NCI-H446 (cell line): ENCODE measurements around the gene C3orf49.

ENCODE experiments used
- DNase-seq, 2 experiments: peaks; one replicate each; lab custom pipeline; 2025; lab: John Stamatoyannopoulos, UW

C3orf49 gene

GRCh38 chr3:63851287-63851686 is 32.2 kb downstream of the C3orf49 start:
- no peak for DNase-seq

- DNase-seq: no peak
These were observed 34.0 kb downstream of the C3orf49 start for GRCh38 chr3:63853106-63853505.

DNA sequence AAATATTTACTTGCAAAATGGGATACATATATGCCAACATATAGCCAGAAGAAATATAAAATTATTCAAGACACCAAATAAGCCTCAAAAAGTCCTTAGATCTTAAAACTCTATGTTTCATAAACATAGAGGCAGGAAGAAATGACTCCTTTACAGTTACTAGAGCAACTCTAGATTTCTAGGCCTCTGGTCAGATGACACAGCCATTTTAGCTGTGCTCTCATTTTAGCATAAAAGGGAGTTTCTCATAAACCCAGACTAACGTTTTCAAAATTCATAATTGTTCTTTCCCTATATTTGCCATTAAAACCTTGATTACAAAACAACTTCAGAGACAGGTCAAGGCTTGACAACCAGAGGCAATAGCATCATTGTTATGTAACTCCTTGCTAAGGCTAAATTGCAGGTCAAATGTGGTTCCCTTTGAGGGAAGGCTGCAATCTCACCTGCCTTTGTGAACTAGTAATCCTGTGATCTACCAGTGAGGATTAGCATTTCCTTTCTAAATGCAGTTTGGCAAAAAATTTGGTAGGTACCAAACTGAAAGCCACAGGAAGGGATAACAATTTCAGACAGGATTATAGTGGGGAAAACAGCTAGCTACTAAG is 36.3 kb downstream of the C3orf49 start:
- no peak for DNase-seq

GRCh38 chr3:63857311-63857710 is 38.2 kb downstream of the C3orf49 start:
- no peak for DNase-seq

DNA sequence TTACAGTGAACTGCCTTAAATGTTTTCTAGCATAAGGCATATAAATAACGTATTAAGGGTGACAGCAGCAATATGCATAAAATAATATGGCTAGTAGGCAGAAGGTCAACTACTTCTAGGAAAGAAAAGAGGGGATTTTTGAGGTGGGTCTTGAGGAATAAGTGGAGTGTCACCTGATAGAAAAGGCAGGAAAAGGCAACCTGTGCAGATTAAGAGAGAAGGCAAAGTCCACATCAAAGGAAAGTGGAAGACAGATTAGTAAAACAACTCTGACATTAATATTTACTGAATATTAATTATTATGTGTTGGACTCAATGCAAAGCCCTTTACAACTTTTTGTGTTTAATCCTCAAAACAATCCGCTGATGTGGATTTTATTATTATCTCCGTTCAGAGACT is 41.7 kb downstream of the C3orf49 start:
- DNase-seq: no peak

- no peak for DNase-seq
These were observed 42.2 kb downstream of the C3orf49 start for GRCh38 chr3:63861306-63861705.

- DNase-seq: no peak
These were observed 43.7 kb downstream of the C3orf49 start for GRCh38 chr3:63862804-63863149.

DNA sequence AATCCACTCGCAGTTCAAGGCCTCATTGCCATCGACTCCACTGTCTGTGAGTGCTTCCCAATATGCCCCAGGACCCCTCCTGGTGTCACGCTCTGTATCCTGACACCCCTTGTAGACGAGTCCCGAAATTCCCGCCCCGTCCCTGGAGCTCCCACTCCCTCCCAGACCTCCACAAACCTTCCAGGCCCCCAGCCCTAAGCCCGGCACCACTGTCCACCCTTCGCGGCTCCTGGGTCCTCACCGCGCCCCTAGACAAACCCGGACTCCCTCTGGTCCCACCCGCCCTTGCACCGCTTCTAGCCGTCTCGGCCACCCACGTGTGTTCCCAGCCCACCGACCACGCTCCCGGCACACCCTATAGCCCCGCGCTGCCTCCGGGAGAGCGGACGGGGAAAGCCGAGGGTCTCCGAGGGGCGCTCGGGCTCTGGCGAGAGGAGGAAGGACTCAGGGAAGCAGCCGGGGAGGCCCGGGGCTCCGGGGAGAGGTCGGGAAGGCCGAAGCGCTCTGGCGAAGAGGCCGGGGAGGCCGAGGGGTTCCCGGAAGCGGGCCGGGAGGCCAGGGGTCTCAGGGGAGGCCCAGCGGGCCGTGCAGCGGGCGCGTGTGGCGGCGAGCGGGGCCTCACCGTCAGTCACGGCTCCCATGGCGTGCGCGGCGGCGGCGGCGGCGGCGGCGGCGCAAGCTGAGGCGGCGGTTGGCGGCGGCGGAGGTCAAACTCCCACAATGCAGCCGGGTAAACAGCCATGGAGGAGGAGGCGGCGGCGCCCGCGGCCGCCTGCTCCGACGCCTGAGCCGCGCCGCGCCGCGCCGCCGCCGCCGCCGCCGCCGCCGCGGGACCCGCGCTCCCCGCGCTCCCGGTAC is 44.3 kb downstream of the C3orf49 start, which contains the start of the genes ATXN7 and THOC7:
Gene ATXN7, plus strand, starts transcription at position 718 of the 858 bp plus-strand sequence. CDS start 48,732 bp downstream, outside the sequence.
Gene THOC7, minus strand, starts transcription at position 656 of the 858 bp plus-strand sequence. Its CDS starts 15 bp downstream, at position 641.
- peak in 1 of 2 experiments; percentile 36 for DNase-seq

DNA sequence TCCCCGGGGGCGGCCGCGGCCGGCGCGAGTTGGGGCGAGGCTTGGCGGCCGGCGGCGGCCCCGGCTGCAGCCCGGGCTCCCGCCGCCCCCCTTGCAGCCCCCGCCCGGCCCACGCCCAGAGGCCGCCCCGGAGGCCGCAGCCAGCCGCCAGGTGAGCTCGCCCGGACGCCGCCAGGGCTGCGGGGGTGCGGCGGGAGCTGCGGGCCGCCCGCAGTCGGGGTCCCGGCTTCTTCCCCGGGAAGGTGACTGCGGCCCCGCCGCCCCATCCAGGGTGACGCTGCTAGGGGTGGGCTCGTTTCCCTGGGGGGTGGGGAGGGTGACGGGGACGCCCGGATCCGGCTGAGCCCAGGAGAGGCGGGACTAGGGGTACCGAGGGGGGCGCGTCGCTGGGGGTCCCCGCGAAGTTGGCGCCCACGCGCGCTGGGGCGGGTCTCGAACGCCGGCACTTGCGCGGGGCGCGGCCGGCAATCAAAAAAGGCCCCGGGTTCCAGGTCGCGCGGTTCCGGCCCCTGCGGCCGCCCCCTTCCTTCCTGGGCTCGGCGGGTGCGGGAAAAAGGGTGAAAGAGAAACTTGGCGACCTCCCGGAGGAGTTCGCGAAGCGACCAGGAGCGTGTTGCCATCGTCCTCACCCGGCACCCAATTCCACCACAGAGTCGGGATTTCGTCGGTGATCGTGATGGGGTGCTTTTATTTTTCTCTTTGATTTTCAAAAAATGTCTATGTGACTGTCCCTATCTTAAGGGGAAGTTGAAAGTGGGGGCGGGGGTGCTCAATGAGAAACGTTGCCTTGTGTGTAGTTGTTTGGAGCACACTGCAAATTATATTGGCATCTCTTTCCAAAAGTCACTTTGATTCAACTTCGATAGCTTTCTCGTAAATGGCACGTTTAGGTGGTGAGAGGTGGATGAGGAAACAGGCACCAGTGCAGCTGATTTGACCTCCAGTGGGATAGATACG is 45.2 kb downstream of the C3orf49 start:
- DNase-seq: no peak

GRCh38 chr3:63864965-63865327 is 45.8 kb downstream of the C3orf49 start:
- DNase-seq: no peak

DNA sequence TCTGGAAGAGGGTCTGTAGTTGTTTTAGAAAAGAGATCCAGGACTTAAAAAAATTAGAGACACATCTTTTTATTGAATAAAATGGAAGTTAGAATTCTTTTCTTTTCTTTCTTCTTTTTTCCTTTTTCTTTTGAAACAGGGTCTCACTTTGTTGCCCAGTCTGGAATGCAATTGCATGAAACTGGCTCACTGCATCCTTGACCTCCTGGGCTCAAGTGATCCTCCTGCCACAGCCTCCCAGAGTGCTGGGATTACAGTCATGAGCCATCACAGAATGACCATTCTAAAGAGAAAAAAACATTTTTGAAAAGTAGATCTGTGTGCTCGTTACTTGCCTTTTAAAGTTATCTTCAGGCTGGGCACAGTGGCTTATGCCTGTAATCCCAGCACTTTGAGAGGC is 48.1 kb downstream of the C3orf49 start:
- no peak for DNase-seq

GRCh38 chr3:63869940-63870614 is 51.0 kb downstream of the C3orf49 start:
- no peak for DNase-seq

- DNase-seq: no peak
These were observed 51.5 kb downstream of the C3orf49 start for GRCh38 chr3:63870615-63871005.

GRCh38 chr3:63872135-63872924 is 53.2 kb downstream of the C3orf49 start:
- DNase-seq: no peak

DNA sequence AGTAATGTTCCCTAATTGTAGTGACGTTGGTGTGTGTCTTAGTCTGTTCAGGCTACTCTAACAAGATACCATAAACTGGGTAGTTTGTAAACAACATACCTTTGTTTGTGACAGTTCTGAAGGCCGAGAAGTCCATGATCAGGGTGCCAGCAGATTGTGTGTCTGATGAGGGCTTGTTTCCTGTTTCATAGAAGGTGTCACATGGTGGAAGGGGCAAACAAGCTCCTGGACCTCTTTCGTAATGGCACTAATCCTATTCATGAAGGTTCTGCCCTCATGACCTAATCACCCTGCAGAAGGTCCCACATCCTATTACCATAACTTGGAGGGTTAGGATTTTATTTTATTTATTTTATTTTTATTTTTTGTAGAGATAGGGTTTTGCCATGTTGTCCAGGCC is 55.7 kb downstream of the C3orf49 start:
- no peak for DNase-seq

DNA sequence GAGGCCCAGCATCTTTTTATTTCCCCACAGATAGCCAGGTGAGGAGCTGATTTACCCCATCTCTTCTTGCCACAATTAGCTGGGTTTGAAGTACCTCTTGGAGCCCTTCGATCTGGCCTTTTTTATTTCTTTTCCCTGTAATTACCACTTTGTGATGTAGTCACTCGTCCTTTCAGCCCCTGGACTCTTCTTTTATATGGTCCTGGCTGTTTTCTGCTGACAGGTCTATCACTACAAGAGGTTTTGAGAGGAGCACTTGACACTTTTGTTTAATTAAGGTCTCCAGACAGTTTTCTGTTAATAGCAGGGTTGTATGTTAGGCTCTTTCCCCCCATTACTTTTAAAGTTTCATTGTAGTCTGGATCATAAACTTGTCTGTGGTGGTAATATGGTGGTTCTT is 56.4 kb downstream of the C3orf49 start:
- no peak for DNase-seq

DNA sequence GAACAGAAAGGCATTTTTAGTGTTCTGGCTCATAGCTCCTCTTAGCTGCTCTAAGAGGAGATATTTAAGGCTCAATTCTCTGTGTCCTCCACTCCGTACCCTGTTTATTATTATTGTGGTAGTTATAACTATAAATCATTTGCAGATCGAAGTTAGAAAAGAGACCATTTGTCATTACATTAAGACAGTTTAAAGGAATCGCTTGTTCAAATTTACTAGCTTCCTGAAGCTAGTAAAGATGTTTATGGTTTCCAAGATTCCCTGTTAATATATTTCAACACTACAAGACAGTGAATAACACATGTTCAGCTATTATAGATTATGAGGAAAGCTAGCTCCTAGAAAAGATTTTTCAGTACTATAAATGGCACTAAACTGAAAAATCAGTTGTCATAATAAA is 57.2 kb downstream of the C3orf49 start:
- DNase-seq: no peak

DNA sequence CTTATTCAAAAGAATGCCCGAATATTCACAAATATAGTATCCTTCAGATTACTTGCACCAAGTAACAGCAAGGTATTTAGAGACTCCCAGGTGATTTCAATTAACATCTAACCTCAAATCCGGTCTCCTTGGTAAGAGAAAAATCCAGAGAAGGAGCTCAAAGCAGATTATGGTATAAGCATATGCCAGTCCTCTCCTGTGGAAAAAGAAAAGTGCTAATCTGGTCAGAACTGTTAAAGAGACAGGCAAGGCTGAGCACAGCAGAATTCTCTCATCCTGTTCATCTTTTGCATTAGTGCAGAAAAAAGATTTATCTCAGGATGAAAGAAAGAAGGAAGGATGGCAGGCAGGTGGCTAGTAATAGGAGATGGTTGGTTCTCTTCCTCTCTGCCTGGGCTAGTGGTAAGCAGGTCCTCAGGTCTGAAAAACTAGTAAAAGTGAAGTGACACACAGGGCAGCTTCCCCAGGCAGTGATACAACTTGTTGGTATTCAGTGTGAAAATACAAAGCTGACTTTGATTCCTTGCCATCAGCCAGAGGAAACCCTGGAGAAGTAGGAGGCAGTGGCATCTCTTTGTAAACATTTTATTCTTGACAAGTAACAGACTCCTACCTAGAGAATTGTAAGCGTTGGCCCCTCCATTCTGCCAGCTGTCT is 58.8 kb downstream of the C3orf49 start:
- DNase-seq: no peak

DNA sequence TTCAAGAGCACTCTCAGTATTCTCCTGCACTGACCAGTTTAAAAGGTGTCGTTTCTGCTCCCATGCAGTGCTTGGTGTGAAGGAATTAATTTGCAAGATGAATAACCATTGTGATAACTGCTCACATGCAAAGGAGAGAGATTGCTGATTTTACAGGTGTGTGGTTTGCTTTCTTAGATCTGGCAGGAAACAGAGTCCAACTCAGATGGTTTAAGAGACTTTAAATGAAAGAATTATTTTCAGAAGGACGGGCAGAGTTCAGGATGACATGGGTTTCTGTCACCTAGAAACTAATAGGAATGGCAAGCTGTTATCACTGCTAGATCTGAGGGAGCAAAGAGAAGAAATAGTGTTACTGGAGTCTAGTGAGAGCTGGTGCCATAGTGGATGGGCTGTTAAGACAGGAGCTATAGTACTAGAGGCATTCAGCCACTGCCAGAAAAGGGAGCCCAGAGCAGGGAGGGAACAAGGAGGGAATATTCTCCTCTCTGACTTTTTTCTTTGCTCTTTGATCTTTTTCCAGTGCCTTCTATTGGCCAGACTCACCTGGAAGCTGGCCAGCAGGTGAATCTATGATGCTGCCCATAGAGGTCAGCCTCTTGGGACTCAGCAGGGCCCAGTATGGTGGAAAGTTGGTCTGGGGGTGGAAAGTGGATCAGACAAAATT is 59.4 kb downstream of the C3orf49 start:
- DNase-seq: no peak

DNA sequence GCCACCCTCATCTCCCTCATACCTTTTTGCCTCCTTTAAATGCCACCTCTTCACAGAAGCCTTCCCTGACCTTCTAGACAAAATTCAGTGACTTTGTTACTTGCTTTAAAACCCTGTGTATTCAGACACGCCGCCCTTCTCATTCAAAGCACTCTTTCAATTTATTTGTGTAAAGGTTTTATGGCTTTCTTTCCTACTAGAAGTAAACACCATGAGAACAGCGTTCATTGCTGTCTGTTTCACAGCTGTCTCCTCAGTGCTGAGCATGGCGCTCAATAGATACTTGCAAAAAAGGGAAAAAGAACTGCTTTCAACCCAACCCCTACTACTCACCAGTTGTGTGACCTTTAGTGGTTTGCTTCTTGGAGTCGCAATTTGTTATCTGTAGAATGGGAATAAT is 61.6 kb downstream of the C3orf49 start:
- no peak for DNase-seq
